ENCODE results near the gene PCNX3.

Gene PCNX3

GRCh38 chr11:65654375-65655349 is 39.1 kb downstream of the PCNX3 start:
- no peak overlapping the region for H3K9ac ChIP-seq (ENCODE audit: low read length)
- H2AK5ac ChIP-seq (ENCODE audit: low read length) = no peak overlapping the region
- peaks cover 8% of the 10 kb centered on the region for H3K36me3 ChIP-seq (ENCODE audit: control insufficient read depth, insufficient read depth, low read length)
- no peak overlapping the region for H3K18ac ChIP-seq (ENCODE audit: low read length)
- peaks cover 2% of the 10 kb centered on the region for H3K4me1 ChIP-seq (ENCODE audit: control insufficient read depth, low read depth, low read length)
- no peaks in the 10 kb centered on the region for H3K79me2 ChIP-seq (ENCODE audit: control insufficient read depth, insufficient read depth, low read length)
- DNase-seq = no peak
- no peak overlapping the region for H3K56ac ChIP-seq (ENCODE audit: low read length)
- no peak overlapping the region for H3K27ac ChIP-seq (ENCODE audit: low read depth, low read length)
- H4K8ac ChIP-seq (ENCODE audit: low read depth, low read length) = no peak overlapping the region
- WGBS (ENCODE audit: extremely low coverage, insufficient coverage, low lambda C conversion rate) = no CpG with 5 or more reads among the region's 14 CpGs
- H2BK15ac ChIP-seq (replicated peaks; ENCODE audit: low read depth) = no peak overlapping the region
- no peak overlapping the region for H4K5ac ChIP-seq (ENCODE audit: low read length)
- H3K23ac ChIP-seq (ENCODE audit: low read length) = no peak overlapping the region
- no peak overlapping the region for H3K4me3 ChIP-seq (ENCODE audit: low read length)
- H3K4me2 ChIP-seq (ENCODE audit: low read length) = no peak overlapping the region
- H3K4ac ChIP-seq (ENCODE audit: low read depth, low read length) = no peak overlapping the region
- H2BK5ac ChIP-seq (ENCODE audit: low read length) = no peak overlapping the region
- no peaks in the 10 kb centered on the region for H3K27me3 ChIP-seq (ENCODE audit: insufficient read depth, low read length, poor library complexity)
- peaks cover 1% of the 10 kb centered on the region for H3K79me1 ChIP-seq (ENCODE audit: low read length)
- H2BK120ac ChIP-seq (ENCODE audit: low read depth, low read length) = no peak overlapping the region

- H3K4ac ChIP-seq (ENCODE audit: low read depth, low read length) = no peak overlapping the region
- no peak overlapping the region for H3K4me3 ChIP-seq (ENCODE audit: low read length)
- peaks cover 2% of the 10 kb centered on the region for H3K4me1 ChIP-seq (ENCODE audit: control insufficient read depth, low read depth, low read length)
- H3K27me3 ChIP-seq (ENCODE audit: insufficient read depth, low read length, poor library complexity) = no peaks in the 10 kb centered on the region
- peaks cover 3% of the 10 kb centered on the region for H3K79me1 ChIP-seq (ENCODE audit: low read length)
- no peak overlapping the region for H3K9ac ChIP-seq (ENCODE audit: low read length)
- H2BK5ac ChIP-seq (ENCODE audit: low read length) = no peak overlapping the region
- no peaks in the 10 kb centered on the region for H3K79me2 ChIP-seq (ENCODE audit: control insufficient read depth, insufficient read depth, low read length)
- peaks cover 12% of the 10 kb centered on the region for H3K36me3 ChIP-seq (ENCODE audit: control insufficient read depth, insufficient read depth, low read length)
- no peak overlapping the region for H2BK15ac ChIP-seq (replicated peaks; ENCODE audit: low read depth)
- no peak overlapping the region for H3K27ac ChIP-seq (ENCODE audit: low read depth, low read length)
- H2AK5ac ChIP-seq (ENCODE audit: low read length) = no peak overlapping the region
- no peak overlapping the region for H3K18ac ChIP-seq (ENCODE audit: low read length)
- H4K5ac ChIP-seq (ENCODE audit: low read length) = no peak overlapping the region
- no CpG with 5 or more reads among the region's 16 CpGs for WGBS (ENCODE audit: extremely low coverage, insufficient coverage, low lambda C conversion rate)
- no peak overlapping the region for H3K56ac ChIP-seq (ENCODE audit: low read length)
- no peak overlapping the region for H4K8ac ChIP-seq (ENCODE audit: low read depth, low read length)
- H3K4me2 ChIP-seq (ENCODE audit: low read length) = no peak overlapping the region
- no peak overlapping the region for H2BK120ac ChIP-seq (ENCODE audit: low read depth, low read length)
- no peak for DNase-seq
- no peak overlapping the region for H3K23ac ChIP-seq (ENCODE audit: low read length)
Measured at GRCh38 chr11:65655570-65656332, 40.2 kb downstream of the PCNX3 start.

- Histone ChIP-seq H3K9ac (ENCODE audit: low read length) (no peak overlapping the region), H2BK5ac (ENCODE audit: low read length) (no peak overlapping the region), H4K8ac (ENCODE audit: low read depth, low read length) (no peak overlapping the region), H3K4me3 (ENCODE audit: low read length) (no peak overlapping the region), H3K18ac (ENCODE audit: low read length) (no peak overlapping the region), H2AK5ac (ENCODE audit: low read length) (no peak overlapping the region), H3K4me2 (ENCODE audit: low read length) (no peak overlapping the region), H4K5ac (ENCODE audit: low read length) (no peak overlapping the region), H3K36me3 (ENCODE audit: control insufficient read depth, insufficient read depth, low read length) (peaks cover 12% of the 10 kb centered on the region), H2BK15ac (replicated peaks; ENCODE audit: low read depth) (no peak overlapping the region), H2BK120ac (ENCODE audit: low read depth, low read length) (no peak overlapping the region), H3K23ac (ENCODE audit: low read length) (no peak overlapping the region), H3K79me1 (ENCODE audit: low read length) (peaks cover 15% of the 10 kb centered on the region), H3K56ac (ENCODE audit: low read length) (no peak overlapping the region), H3K27ac (ENCODE audit: low read depth, low read length) (no peak overlapping the region), H3K27me3 (ENCODE audit: insufficient read depth, low read length, poor library complexity) (no peaks in the 10 kb centered on the region), H3K4me1 (ENCODE audit: control insufficient read depth, low read depth, low read length) (peaks cover 4% of the 10 kb centered on the region), H3K79me2 (ENCODE audit: control insufficient read depth, insufficient read depth, low read length) (peaks cover 12% of the 10 kb centered on the region), H3K4ac (ENCODE audit: low read depth, low read length) (no peak overlapping the region)
- no CpG with 5 or more reads among the region's 7 CpGs for WGBS (ENCODE audit: extremely low coverage, insufficient coverage, low lambda C conversion rate)
- no peak for DNase-seq
Measured at GRCh38 chr11:65657426-65657825, 41.9 kb downstream of the PCNX3 start.

GRCh38 chr11:65658174-65659021 is 42.8 kb downstream of the PCNX3 start:
- Histone ChIP-seq H3K4me2 (ENCODE audit: low read length) (no peak overlapping the region), H4K5ac (ENCODE audit: low read length) (no peak overlapping the region), H3K4ac (ENCODE audit: low read depth, low read length) (no peak overlapping the region), H3K23ac (ENCODE audit: low read length) (no peak overlapping the region), H2AK5ac (ENCODE audit: low read length) (no peak overlapping the region), H3K9ac (ENCODE audit: low read length) (no peak overlapping the region), H3K56ac (ENCODE audit: low read length) (no peak overlapping the region), H2BK15ac (replicated peaks; ENCODE audit: low read depth) (no peak overlapping the region), H4K8ac (ENCODE audit: low read depth, low read length) (no peak overlapping the region), H3K18ac (ENCODE audit: low read length) (no peak overlapping the region), H3K79me2 (ENCODE audit: control insufficient read depth, insufficient read depth, low read length) (peaks cover 12% of the 10 kb centered on the region), H3K27me3 (ENCODE audit: insufficient read depth, low read length, poor library complexity) (no peaks in the 10 kb centered on the region), H3K36me3 (ENCODE audit: control insufficient read depth, insufficient read depth, low read length) (peaks cover 12% of the 10 kb centered on the region), H3K27ac (ENCODE audit: low read depth, low read length) (no peak overlapping the region), H3K4me3 (ENCODE audit: low read length) (no peak overlapping the region), H2BK120ac (ENCODE audit: low read depth, low read length) (no peak overlapping the region), H2BK5ac (ENCODE audit: low read length) (no peak overlapping the region), H3K79me1 (ENCODE audit: low read length) (peaks cover 15% of the 10 kb centered on the region), H3K4me1 (ENCODE audit: control insufficient read depth, low read depth, low read length) (peaks cover 2% of the 10 kb centered on the region)
- no peak for DNase-seq
- WGBS (ENCODE audit: extremely low coverage, insufficient coverage, low lambda C conversion rate) = no CpG with 5 or more reads among the region's 21 CpGs

- Histone ChIP-seq H3K9ac (ENCODE audit: low read length) (no peak overlapping the region), H2AK5ac (ENCODE audit: low read length) (no peak overlapping the region), H3K79me2 (ENCODE audit: control insufficient read depth, insufficient read depth, low read length) (peaks cover 12% of the 10 kb centered on the region), H3K27ac (ENCODE audit: low read depth, low read length) (no peak overlapping the region), H3K18ac (ENCODE audit: low read length) (no peak overlapping the region), H3K79me1 (ENCODE audit: low read length) (peaks cover 15% of the 10 kb centered on the region), H3K4me3 (ENCODE audit: low read length) (no peak overlapping the region), H3K36me3 (ENCODE audit: control insufficient read depth, insufficient read depth, low read length) (peaks cover 12% of the 10 kb centered on the region), H3K56ac (ENCODE audit: low read length) (no peak overlapping the region), H4K5ac (ENCODE audit: low read length) (no peak overlapping the region), H2BK120ac (ENCODE audit: low read depth, low read length) (no peak overlapping the region), H3K27me3 (ENCODE audit: insufficient read depth, low read length, poor library complexity) (no peaks in the 10 kb centered on the region), H2BK15ac (replicated peaks; ENCODE audit: low read depth) (no peak overlapping the region), H3K4me1 (ENCODE audit: control insufficient read depth, low read depth, low read length) (peaks cover 2% of the 10 kb centered on the region), H3K23ac (ENCODE audit: low read length) (no peak overlapping the region), H4K8ac (ENCODE audit: low read depth, low read length) (no peak overlapping the region), H3K4ac (ENCODE audit: low read depth, low read length) (no peak overlapping the region), H2BK5ac (ENCODE audit: low read length) (no peak overlapping the region), H3K4me2 (ENCODE audit: low read length) (no peak overlapping the region)
- no CpG with 5 or more reads among the region's 9 CpGs for WGBS (ENCODE audit: extremely low coverage, insufficient coverage, low lambda C conversion rate)
- DNase-seq = no peak
Measured at GRCh38 chr11:65660038-65660437, 44.5 kb downstream of the PCNX3 start.
